CD1c-positive myeloid dendritic cell (primary cell): ENCODE measurements around the gene SPTLC2.
"Not testable (repeated sequence)": the region's sequence is repeated elsewhere in the genome, so short reads cannot be mapped to it uniquely, and the experiment has no call there.

Experiments used
- DNase-seq: peaks from one replicate; pipeline ENCODE4 v3.0.0-alpha.2; 2016; ENCODE audit errors: extremely low spot score

SPTLC2 gene

GRCh38 chr14:77589099-77589498 lies 27.3 kb downstream of the SPTLC2 start:
- peak; percentile 46 for DNase-seq

DNA sequence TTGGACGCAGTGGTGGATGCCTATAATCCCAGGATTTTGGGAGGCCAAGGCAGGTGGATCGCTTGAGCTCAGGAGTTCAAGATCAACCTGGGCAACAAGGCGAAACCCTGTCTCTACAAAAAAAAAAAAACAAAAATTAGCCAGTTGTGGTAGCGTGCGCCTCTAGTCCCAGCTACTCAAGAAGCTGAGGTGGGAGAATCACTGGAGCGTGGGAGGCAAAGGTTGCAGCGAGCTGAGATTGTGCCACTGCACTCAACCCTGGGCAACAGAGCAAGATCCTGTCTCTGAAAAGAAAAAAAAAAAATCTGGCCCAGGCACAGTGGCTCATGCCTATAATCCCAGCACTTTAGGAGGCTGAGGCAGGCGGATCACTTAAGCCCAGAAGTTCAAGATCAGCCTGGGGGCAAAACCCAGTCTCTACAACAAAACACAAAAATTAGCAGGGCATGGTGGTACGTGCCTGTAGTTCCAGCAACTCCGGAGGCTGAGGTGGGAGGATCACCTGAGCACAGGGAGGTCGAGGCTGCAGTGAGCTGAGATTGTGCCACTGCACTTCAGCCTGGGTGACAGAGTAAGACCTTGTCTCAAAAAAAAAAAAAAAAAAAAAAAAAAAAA lies 27.9 kb downstream of the SPTLC2 start:
- not testable (repeated sequence) for DNase-seq

DNA sequence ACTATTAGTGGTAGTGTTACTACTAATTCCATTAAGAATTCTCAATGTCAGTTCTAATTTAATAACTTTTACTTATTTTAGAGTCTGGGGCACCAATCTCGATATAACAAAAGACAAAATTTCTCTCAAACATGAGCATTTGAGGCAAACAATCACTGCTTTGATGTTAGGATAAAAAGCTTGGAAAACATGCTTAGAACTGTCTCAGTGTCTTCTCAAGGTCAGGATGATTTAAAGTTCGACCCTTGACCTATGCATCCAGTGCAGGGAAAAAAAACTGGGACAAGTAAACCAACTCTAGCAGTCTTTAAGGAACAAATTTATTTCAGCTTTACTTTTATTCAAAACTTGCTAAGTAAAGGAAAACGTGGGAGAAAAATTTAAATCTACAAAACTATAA lies 31.1 kb downstream of the SPTLC2 start:
- DNase-seq: no peak

GRCh38 chr14:77584809-77585208 lies 31.6 kb downstream of the SPTLC2 start:
- DNase-seq: no peak

- no peak for DNase-seq
Observed at GRCh38 chr14:77583657-77584056, 32.8 kb downstream of the SPTLC2 start.

DNA sequence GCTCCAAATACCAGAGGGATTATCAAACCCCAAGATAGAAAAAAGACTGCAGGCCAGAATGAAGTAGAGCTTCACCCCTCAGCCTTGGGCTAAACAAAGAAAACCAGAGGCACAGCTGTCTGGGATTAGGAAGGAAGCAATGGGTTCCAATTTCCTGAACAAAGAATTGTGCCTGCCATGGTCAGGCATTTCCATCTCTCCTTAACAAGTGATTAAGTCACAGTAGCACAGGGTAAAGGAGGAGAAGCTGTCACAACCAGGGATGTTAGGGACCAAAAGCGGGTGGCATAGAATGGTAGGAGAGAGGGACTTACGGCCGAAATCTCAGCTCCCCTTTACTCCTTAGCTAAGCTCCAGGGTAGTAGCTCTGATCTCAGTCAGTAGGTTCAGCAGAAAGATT lies 33.9 kb downstream of the SPTLC2 start:
- no peak for DNase-seq

DNA sequence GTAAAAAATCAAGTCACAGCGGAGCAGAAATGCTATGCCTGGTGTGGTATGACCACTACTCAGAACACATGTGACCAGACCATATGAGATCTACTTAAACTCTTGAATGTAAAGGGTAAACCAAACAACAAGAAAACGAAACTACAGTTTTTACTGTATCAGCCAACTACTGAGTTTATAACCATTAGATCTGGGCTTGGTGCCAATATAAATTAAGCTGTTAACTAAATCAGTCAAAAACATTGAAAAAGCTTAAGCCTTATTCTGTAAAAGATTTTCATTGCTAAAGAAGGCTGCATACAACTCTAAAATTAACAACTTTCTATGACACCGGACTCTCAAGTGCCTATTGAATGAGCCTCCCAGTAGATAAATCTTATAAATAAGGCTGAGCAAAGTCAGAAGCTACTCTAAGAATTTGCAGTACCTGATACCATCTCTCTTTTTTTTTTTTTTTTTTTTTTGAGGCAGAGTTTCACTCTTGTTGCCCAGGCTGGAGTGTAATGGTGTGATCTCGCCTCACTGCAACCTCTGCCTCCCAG lies 35.4 kb downstream of the SPTLC2 start:
- peak; percentile 20 for DNase-seq

GRCh38 chr14:77580477-77580876 lies 36.0 kb downstream of the SPTLC2 start:
- no peak for DNase-seq

GRCh38 chr14:77579780-77580179 lies 36.7 kb downstream of the SPTLC2 start:
- DNase-seq: no peak

- DNase-seq: no peak
Observed at GRCh38 chr14:77579065-77579464, 37.4 kb downstream of the SPTLC2 start.

DNA sequence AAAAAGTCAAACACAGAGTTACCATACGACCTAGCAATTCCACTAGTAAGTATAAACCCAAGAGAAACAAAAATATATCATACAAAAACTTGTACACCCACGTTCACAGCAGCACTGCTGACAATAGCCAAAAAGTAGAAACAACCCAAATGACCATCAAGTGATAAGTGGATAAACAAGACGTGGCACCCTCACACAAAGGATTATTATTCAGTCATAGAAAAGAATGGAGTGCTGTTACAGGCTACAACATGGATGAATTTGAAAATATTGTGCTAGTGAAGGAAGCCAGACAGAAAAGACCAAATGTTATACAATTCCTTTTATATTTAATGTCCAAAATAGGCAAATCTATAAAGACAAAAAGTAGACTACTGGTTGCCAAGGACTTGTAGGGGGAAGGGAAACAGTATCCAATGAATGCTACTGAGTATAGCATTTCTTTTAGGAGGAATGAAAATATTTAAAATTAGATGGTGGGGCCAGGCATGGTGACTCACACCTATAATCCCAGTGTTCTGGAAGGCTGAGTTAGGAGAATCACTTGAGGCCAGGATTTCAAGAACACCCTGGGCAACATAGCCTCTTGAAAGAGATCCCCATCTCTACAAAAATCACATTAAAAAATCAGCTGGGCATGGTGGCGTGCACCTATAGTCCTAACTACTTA lies 41.9 kb downstream of the SPTLC2 start:
- DNase-seq: no peak

DNA sequence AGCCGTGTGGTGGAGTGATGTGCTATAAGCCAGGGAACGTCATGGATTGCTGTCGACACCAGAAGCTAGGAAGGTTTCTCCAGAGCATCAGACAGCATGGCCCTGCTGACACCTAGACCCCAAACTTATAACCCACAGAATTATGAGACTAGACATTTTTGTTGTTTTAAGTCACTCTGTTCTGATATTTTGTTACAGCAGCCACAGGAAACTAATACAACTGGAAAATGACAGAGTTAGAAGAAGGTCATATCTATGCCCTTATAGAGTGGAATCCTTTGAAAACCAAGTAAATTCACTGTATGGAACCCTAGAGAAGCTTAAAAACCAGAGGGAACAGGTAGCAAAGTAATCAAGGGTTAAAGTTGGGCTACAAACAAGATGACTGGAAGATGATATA lies 42.5 kb downstream of the SPTLC2 start:
- DNase-seq: no peak

DNA sequence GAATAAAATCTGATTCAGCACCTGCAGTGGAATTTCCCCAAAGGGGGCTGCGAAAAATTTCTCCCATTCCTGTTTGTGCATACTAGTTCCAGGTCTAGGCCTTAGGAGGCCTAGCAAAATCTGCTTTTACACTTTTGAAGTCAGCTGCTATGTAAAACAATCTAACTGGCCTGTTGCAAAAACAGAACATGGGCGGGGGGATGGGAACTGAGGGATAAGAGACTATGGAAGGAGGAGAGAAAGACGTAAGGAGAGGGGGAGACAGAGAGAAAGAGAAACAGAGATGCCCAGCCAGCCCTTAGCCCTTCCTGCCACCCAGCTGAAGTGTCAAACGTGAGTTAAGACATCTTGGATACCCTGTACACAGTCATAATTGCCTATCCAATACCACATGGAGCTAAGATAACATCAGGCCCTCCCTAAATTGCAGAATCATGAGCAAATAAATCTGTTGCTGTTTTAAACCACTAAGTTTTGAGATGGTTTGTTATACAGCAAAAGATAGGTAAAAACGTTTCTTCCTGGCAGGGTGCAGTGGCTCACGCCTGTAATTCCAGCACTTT lies 45.6 kb downstream of the SPTLC2 start:
- no peak for DNase-seq

- DNase-seq: no peak
Observed at GRCh38 chr14:77565994-77566305, 50.5 kb downstream of the SPTLC2 start.

- DNase-seq: peak; percentile 71
Observed at GRCh38 chr14:77565289-77565993, 51.0 kb downstream of the SPTLC2 start.

- DNase-seq: no peak
Observed at GRCh38 chr14:77562681-77563080, 53.8 kb downstream of the SPTLC2 start.

DNA sequence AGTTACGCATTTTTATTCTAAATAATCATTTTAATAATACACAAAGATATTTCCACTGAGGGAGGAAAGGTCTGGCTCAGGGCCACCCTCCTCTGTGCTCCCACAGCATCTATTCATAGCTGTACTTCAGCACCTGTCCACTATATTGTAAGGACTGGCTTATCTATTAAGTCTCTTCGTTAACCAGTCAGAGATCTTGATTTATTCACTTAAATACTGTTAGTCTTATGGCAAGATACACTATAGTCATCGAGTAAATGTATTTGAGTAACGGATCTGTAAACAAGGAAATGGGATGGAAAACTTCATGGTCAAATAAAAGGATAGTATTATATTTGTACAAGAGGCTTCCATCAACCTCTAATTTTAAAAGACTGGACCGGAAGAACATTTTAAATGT lies 54.6 kb downstream of the SPTLC2 start:
- no peak for DNase-seq

GRCh38 chr14:77559381-77559780 lies 57.1 kb downstream of the SPTLC2 start:
- no peak for DNase-seq

DNA sequence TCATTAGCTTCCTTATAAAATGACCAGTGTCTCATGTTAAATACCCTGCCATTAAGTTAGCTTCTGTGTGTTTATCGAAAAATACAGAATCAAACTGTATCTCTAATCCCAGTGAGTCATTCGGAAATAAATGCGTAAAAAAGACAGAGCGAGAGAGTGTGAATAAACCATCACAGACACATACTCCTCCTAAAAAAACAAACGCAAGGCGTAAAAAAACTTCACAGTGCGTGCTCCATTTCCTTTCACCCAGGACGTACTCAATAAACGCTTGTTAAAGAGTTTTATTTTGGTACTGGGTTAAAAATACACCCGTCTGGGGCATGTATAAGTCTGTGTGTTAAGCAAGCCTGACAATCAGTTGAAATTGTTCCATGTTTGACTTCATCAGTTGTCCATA lies 59.0 kb downstream of the SPTLC2 start:
- DNase-seq: no peak

- DNase-seq: no peak
Observed at GRCh38 chr14:77556946-77557345, 59.5 kb downstream of the SPTLC2 start.

DNA sequence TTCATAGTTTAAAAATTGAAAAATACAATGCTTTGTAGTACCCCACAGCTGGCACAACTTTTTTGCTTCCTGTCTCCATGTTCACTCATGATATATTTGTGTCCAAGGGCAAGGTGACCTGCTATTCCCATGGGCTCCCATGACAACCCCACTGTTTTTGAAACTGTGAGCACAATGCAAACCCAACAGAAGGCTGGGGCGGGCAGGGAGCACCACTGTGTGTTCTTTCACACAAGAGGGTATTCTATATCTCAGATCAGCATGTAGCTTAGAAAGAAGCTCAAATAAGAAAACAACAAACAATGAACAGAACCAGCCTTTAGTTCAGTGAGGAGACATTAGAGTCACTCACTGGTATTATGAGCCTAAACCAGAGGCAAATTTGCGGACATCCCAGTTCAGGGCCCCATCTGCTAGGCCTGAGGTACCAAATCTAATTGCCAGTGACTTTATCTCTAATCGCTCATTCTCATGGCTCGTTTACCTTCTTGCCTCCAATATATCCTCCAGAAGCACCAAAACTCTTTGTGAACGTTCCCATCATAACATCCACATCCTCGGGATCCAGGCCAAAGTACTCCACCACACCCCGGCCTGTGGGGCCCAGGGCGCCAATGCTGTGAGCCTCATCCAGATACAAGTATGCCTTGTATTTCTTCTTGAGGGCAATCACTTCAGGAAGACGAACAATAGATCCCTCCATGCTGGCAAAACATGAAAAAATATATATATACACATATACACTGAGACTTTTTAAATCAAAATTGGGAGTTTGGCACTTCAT lies 61.4 kb downstream of the SPTLC2 start:
- DNase-seq: no peak

- no peak for DNase-seq
Observed at GRCh38 chr14:77554207-77554606, 62.2 kb downstream of the SPTLC2 start.
